Liver (tissue), 9 donors: Measurements from ENCODE around the gene AFAP1L2. TPM values are rescaled to one million over a fixed set of nuclear protein-coding genes. Genes with fewer than 3 reads are reported as not detected.

Source experiments
- DNase-seq: peaks from one replicate; pipeline ENCODE4 v3.0.0-alpha.2; 2017; ENCODE audit warnings: low spot score
- H3K27ac ChIP-seq, 2 donors: one replicate each; pipeline ENCODE4 v1.7.0; 2013; ENCODE audit warnings: inconsistent platforms in 2 of 2, low read length in 2 of 2, control low read depth in 1 of 2, low read depth in 1 of 2, mild to moderate bottlenecking in 1 of 2
- H3K27me3 ChIP-seq, 4 donors: one replicate each; pipeline versions ENCODE4 v1.6.1 to v1.7.0; 2013; ENCODE audit warnings: low read length in 3 of 4, inconsistent platforms in 1 of 4, mild to moderate bottlenecking in 1 of 4, moderate library complexity in 1 of 4; ENCODE audit not compliant: control insufficient read depth in 4 of 4, insufficient read depth in 4 of 4
- H3K36me3 ChIP-seq, 4 donors: one replicate each; pipeline versions ENCODE4 v1.6.1 to v1.7.0; 2013; ENCODE audit warnings: low read length in 3 of 4, mild to moderate bottlenecking in 3 of 4, low read depth in 1 of 4, moderate library complexity in 1 of 4; ENCODE audit not compliant: control insufficient read depth in 4 of 4, insufficient read depth in 3 of 4
- H3K4me1 ChIP-seq, 4 donors: one replicate each; pipeline versions ENCODE4 v1.6.1 to v1.7.0; 2013; ENCODE audit warnings: low read length in 3 of 4, mild to moderate bottlenecking in 3 of 4, moderate library complexity in 1 of 4; ENCODE audit not compliant: control insufficient read depth in 4 of 4, insufficient read depth in 4 of 4
- H3K4me3 ChIP-seq, 3 donors: one replicate each; pipeline versions ENCODE4 v1.6.1 to v1.7.0; 2013; ENCODE audit warnings: low read length in 3 of 3, control low read depth in 1 of 3, low read depth in 1 of 3, mild to moderate bottlenecking in 1 of 3
- H3K9ac ChIP-seq, 2 donors: one replicate each; pipeline ENCODE4 v1.7.0; 2013; ENCODE audit warnings: low read length in 2 of 2, mild to moderate bottlenecking in 2 of 2, moderate library complexity in 2 of 2, control low read depth in 1 of 2, low read depth in 1 of 2
- H3K9me3 ChIP-seq, 4 donors: one replicate each; pipeline versions ENCODE4 v1.6.1 to v1.7.0; 2013; ENCODE audit warnings: low read length in 3 of 4; ENCODE audit not compliant: control insufficient read depth in 4 of 4
- ATF3 ChIP-seq: IDR thresholded peaks from 2 replicates; pipeline ENCODE4 v1.6.1; 2016; ENCODE audit warnings: antibody characterized with exemption
- CTCF ChIP-seq: fragments of 150-350 bp; IDR thresholded peaks from 2 replicates; pipeline ENCODE4 v1.5.1; 2017; ENCODE audit warnings: improper control_type of control experiment, low read depth, low read length; ENCODE audit not compliant: missing input control
- EGR1 ChIP-seq, 2 donors: IDR thresholded peaks; 2 replicates each; pipeline ENCODE4 v1.6.1; 2016 to 2018; ENCODE audit warnings: antibody characterized with exemption in 2 of 2, low read depth in 2 of 2
- FOXA1 ChIP-seq: IDR thresholded peaks from 2 replicates; pipeline ENCODE4 v1.6.1; 2016; ENCODE audit warnings: antibody characterized with exemption
- FOXA2 ChIP-seq: IDR thresholded peaks from 2 replicates; pipeline ENCODE4 v1.6.1; 2016; ENCODE audit warnings: antibody characterized with exemption
- GABPA ChIP-seq, 2 donors: IDR thresholded peaks in 1 of 2; conservative IDR thresholded peaks in 1 of 2; 2 replicates each; pipeline ENCODE4 v1.6.1; 2016; ENCODE audit warnings: antibody characterized with exemption in 2 of 2, mild to moderate bottlenecking in 1 of 2, moderate library complexity in 1 of 2
- HNF4G ChIP-seq: IDR thresholded peaks from 2 replicates; pipeline ENCODE4 v1.6.1; 2016; ENCODE audit warnings: antibody characterized with exemption
- JUND ChIP-seq, 2 donors: IDR thresholded peaks; 2 replicates each; pipeline ENCODE4 v1.6.1; 2016; ENCODE audit warnings: antibody characterized with exemption in 2 of 2
- NR2F2 ChIP-seq: IDR thresholded peaks from 2 replicates; pipeline ENCODE4 v1.6.1; 2016; ENCODE audit warnings: antibody characterized with exemption
- REST ChIP-seq: IDR thresholded peaks from 2 replicates; pipeline ENCODE4 v1.6.1; 2016; ENCODE audit warnings: antibody characterized with exemption, mild to moderate bottlenecking
- SP1 ChIP-seq: IDR thresholded peaks from 2 replicates; pipeline ENCODE4 v1.6.1; 2018; ENCODE audit warnings: antibody characterized with exemption, mild to moderate bottlenecking
- YY1 ChIP-seq: IDR thresholded peaks from 2 replicates; pipeline ENCODE4 v1.6.1; 2016; ENCODE audit warnings: antibody characterized with exemption, mild to moderate bottlenecking
- ZBTB33 ChIP-seq: IDR thresholded peaks from 2 replicates; pipeline ENCODE4 v1.6.1; 2016; ENCODE audit warnings: antibody characterized with exemption
- WGBS: extraction: QIAGEN DNeasy Blood & Tissue Kit; methylation state at CpG from one replicate; pipeline ENCODE4 v1.1.7; 2013; 5-methylcytosine and 5-hydroxymethylcytosine counted together
- polyA plus RNA-seq, 2 donors: library from polyadenylated mRNA; stranded (reverse) in 1 of 2; unstranded in 1 of 2; fragments of 200-250 nt in 1 of 2; fragments of >200 nt in 1 of 2; fragmentation: Nextera tagmentation in 1 of 2; extraction: Ambion mirVana in 1 of 2; gene quantifications; one replicate each; pipeline versions ENCODE4 v1.2.1 to v1.2.3, GENCODE V29; 2013 to 2015
- total RNA-seq, 2 donors: library from RNA; depleted of rRNA; stranded (reverse); fragments of >200 nt; gene quantifications; one replicate each; pipeline ENCODE4 v1.2.3, GENCODE V29; 2014
- donor health status: healthy.
- donor health status: healthy.
- donor health status: healthy.
- donor health status: healthy.
- donor health status: healthy.

The AFAP1L2 gene
- total and polyA plus RNA-seq, 4 donors = 0.53 to 1.8 (median 1.3) TPM

- no peaks in the 10 kb centered on the region for H3K4me1 ChIP-seq
- 88% methylated on average over 6 of the region's 6 CpGs for WGBS
- no peak for DNase-seq
These were observed 75.4 kb downstream of the AFAP1L2 start for GRCh38 chr10:114328874-114329273.

GRCh38 chr10:114328441-114328812 is 75.9 kb downstream of the AFAP1L2 start:
- no peak overlapping the region for H3K27ac ChIP-seq

More at GRCh38 chr10:114328874-114329273, 75.4 kb downstream of the AFAP1L2 start:
- Histone ChIP-seq H3K9me3 (no peaks in the 10 kb centered on the region), H3K27ac (no peak overlapping the region), H3K9ac (no peak overlapping the region), H3K27me3 (no peaks in the 10 kb centered on the region), H3K4me3 (no peak overlapping the region), H3K36me3 (no peaks in the 10 kb centered on the region)
- no peak for TF ChIP-seq JUND (IDR thresholded peaks at IDR 0.05)

GRCh38 chr10:114327537-114328440 is 76.5 kb downstream of the AFAP1L2 start:
- H3K4me1 ChIP-seq = no peaks in the 10 kb centered on the region
- no peaks in the 10 kb centered on the region for H3K27me3 ChIP-seq
- H3K9ac ChIP-seq = no peak overlapping the region
- no peak overlapping the region for H3K27ac ChIP-seq
- H3K9me3 ChIP-seq = no peaks in the 10 kb centered on the region
- H3K4me3 ChIP-seq = no peak overlapping the region
- WGBS = 90% methylated on average over 15 of the region's 15 CpGs
- no peaks in the 10 kb centered on the region for H3K36me3 ChIP-seq
- no peak for DNase-seq
- no peak for TF ChIP-seq NR2F2
- no peak for TF ChIP-seq SP1
- no peak for TF ChIP-seq GABPA (IDR thresholded peaks at IDR 0.05 in 1 of 2, conservative IDR thresholded peaks at IDR 0.05 in 1 of 2)
- no peak for TF ChIP-seq EGR1 (IDR thresholded peaks at IDR 0.05; ENCODE audit: low read depth in 2 of 2)
- TF ChIP-seq CTCF = no peak
- TF ChIP-seq YY1 = no peak
- no peak for TF ChIP-seq FOXA2
- TF ChIP-seq JUND (IDR thresholded peaks at IDR 0.05) = no peak
- no peak for TF ChIP-seq ATF3
- TF ChIP-seq REST = no peak
- TF ChIP-seq ZBTB33 = no peak
- no peak for TF ChIP-seq FOXA1
- no peak for TF ChIP-seq HNF4G

More at GRCh38 chr10:114328441-114328812, 75.9 kb downstream of the AFAP1L2 start:
- TF ChIP-seq FOXA2 = no peak
- TF ChIP-seq FOXA1 = no peak
- TF ChIP-seq GABPA (IDR thresholded peaks at IDR 0.05 in 1 of 2, conservative IDR thresholded peaks at IDR 0.05 in 1 of 2) = no peak
- TF ChIP-seq NR2F2 = no peak
- TF ChIP-seq SP1 = no peak
- no peak for TF ChIP-seq ZBTB33
- Histone ChIP-seq H3K4me1 (no peaks in the 10 kb centered on the region), H3K9ac (no peak overlapping the region), H3K4me3 (no peak overlapping the region), H3K9me3 (no peaks in the 10 kb centered on the region), H3K27me3 (no peaks in the 10 kb centered on the region), H3K36me3 (no peaks in the 10 kb centered on the region)
- 78% methylated on average over 6 of the region's 6 CpGs for WGBS
- no peak for DNase-seq
